CD4-positive, alpha-beta T cell treated with Interferon gamma for 1 hour (primary cell): ENCODE data around the gene HJV.

ENCODE experiments used
- DNase-seq: peaks from one replicate; pipeline ENCODE4 v3.0.0-alpha.2; 2020

The HJV gene

GRCh38 chr1:145992958-145993617, 28.4 kb downstream of the HJV start:
- no peak for DNase-seq

GRCh38 chr1:145992502-145992936, 29.0 kb downstream of the HJV start:
- no peak for DNase-seq

DNA sequence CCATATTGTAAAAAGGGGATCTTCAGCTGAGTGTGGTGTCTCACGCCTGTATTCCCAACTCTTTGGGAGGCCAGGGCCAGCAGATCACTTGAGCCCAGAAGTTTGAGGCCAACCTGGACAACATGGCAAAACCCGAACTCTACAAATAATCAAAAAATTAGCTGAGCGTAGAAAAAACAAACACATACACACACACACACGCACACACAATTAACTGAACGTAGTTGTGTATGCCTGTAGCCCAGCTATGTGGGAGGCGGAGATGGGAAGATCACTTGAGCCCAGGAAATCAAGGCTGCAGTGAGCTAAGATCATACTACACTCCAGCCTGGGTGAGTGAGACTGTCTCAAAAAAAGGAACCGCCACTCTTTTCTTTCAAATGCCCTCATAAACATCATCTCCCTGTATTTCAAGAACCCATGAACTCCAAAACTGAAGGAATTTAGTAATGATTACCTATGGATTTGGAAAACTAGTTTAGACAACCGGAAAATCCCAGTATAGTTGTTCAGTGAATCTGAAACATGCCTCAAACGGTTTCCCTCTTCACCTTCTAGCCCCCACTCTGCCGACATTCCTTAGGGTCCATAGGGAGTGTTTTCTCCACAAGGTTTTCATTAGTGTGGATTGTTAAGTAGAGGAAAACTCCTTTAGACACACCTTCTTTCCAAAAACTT, 29.7 kb downstream of the HJV start:
- DNase-seq, result no peak

GRCh38 chr1:145990249-145990855, 31.2 kb downstream of the HJV start:
- DNase-seq, result no peak

GRCh38 chr1:145988773-145989172, 32.8 kb downstream of the HJV start:
- DNase-seq, result no peak

DNA sequence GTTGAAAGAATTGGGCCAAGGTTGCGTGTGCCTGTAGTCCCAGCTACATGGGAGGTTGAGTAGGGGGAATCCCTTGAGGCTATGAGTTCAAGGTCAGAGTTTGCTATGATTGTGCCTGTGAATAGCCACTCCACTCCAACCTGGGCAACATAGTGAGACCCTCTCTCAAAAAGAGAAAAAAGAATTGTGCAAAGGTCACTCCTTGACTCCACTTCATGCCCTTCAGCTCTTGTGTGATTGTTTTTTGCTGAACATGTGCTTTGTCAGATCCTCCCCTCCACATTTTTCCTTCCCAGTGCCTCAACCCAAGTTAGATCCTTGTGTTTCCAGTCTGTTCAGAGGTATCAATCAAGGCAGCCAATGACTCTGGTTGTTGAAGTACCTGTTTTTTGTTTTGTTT, 33.6 kb downstream of the HJV start:
- no peak for DNase-seq

DNA sequence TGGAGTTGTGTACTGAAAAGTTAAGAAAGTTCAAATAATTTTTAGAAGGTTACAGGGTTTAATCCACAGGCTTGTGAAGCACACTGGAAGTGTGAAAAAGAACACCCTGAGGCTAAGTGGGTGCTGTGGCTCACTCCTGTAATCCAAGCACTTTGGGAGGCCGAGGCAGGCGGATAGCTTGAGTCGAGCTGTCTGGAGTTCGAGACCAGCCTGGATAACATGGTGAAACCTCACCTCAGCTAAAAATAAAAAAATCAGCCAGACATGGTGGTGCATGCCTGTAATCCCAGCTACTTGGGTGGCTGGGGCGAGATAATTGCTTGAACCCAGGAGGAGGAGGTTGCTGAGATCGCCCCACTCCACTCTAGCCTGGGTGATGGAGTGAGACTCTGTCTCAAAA, 35.0 kb downstream of the HJV start:
- DNase-seq, result no peak

- DNase-seq, result no peak
Measured at GRCh38 chr1:145985502-145986439, 35.8 kb downstream of the HJV start.

- DNase-seq, result no peak
Measured at GRCh38 chr1:145985129-145985501, 36.4 kb downstream of the HJV start.

DNA sequence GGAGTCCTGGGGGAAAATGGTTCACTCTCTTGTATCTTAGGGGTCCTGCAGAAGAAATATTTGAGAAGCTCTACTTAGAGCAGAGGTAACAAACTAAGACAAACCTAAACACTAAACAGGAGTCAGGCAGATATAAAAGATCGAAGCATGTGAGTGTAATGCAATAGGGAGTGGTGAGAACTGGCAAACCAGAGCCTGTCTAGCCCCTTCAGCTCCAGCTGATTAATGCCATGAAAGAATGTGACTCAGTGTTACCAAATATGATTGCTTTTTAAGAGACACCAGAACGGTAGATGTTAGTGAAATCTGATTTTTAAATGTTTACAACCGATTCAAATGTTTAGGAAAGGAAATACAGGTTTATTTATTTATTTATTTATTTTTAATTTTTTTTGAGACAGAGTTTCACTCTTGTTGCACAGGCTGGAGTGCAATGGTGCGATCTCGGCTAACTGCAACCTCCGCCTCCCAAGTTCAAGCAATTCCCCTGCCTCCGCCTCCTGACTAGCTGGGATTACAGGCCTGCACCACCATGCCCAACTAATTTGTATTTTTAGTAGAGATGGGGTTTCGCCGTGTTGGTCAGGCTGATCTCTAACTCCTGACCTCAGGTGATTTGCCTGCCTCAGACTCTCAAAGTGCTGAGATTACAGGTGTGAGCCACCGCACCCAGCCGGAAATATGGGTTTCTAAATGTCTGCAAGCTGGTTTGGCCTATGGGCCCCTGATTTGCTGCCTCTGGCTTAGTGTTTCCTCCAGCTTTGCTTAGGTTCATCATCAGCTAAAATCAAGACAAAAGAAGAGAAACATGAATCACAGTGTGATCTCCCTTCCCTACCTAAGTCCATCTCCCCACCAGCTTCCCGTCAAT, 37.3 kb downstream of the HJV start:
- no peak for DNase-seq

DNA sequence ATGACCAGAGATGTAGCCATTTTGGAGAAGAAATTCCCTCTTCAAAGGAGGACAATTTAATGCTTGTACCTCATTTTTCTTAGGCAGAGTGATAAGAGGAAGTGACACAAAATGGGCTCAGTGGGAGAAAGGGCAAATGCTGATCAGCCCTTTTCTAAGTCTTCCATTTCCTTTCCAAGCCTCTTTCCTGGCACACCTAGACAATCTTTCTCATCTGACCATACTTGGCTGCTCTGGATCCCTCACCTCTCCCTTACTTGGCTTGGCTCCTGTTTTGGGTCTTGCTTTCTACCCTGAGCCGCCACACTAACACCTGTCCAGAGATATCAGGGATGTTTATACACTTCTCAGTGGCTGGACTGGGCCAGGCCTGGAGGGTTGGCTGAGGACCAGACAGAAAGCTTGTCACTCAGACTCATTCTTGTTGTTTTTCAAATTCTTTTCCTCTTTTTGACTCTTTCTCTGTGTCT, 38.3 kb downstream of the HJV start:
- DNase-seq, result no peak

- DNase-seq, result no peak
Measured at GRCh38 chr1:145982010-145982723, 39.4 kb downstream of the HJV start.

- no peak for DNase-seq
Measured at GRCh38 chr1:145980457-145980994, 41.0 kb downstream of the HJV start.

DNA sequence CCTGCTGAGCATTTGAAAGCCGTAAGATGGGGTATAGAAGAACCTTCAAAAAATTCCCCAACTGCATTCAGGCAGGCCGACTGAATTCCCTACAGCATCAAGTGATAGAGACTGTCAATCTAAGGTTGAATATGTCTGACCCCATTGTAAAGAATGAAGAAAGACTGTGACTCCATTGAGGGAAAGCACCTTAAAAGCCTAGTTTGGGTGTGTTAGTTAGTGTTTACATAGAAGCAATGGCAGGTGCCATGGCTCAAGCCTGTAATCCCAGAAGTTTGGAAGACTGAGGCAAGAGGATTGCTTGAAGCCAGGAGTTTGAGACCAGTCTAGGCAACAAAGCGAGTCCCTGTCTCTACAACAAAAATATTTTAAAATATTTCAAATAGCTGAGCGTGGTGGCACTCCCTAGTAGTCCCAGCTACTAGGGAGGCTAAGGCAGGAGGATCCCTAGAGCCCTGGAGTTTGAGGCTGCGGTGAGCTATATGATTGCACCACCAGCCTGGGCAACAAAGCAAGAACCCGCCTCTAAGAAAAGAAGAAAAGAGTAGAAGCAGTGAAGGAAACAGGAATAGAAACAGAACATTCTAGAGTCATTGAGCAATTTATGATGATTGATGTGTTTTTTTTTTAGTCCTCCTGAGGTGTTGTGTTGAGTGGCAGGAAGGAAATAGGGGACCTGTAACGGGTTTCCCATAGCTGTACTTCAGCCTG, 41.6 kb downstream of the HJV start:
- DNase-seq, result peak; percentile 42

GRCh38 chr1:145978854-145979745, 42.4 kb downstream of the HJV start:
- DNase-seq, result peak; percentile 92

GRCh38 chr1:145978471-145978853, 43.1 kb downstream of the HJV start:
- DNase-seq, result no peak

DNA sequence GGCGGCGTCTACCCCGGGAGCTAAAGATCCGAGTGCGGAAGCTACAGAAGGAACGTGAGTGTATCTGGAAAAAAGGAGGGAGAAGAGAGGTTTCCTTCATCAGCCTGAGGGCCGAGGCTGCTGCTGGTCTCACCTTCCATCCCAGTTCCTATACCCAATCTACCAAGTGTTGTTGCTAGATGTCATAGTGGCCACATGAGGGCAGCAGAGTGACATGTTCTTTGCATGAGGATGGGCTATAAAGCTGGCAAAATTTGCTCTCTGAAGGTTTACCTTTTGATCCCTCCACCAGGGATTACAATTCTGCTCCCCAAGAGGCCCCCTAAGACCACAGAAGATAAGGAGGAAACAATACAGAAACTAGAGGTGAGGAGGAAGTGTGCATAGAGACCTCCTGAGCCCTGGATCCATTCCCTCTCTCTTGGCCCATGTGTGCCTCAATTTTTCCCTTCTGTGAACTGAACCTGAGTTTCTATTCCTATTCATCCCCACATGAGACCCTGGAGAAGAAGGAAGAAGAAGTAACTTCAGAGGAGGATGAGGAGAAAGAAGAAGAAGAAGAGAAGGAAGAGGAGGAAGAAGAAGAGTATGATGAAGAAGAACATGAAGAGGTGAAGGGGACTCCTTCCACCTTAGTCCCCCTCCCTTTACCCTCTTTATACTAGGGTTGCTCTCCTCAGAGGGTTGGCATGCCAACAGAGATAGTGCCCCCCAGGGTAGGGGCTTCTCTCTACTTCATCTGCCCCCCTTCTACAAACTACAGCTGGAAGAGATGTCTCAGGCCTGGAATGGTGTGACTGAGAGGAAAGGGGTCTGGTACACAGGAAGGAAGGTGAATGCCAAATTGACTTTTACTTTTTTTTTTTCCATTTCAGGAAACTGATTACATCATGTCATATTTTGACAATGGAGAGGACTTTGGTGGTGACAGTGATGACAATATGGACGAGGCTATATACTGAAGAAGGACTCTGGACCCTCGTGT, 43.8 kb downstream of the HJV start:
- peak; percentile 82 for DNase-seq

DNA sequence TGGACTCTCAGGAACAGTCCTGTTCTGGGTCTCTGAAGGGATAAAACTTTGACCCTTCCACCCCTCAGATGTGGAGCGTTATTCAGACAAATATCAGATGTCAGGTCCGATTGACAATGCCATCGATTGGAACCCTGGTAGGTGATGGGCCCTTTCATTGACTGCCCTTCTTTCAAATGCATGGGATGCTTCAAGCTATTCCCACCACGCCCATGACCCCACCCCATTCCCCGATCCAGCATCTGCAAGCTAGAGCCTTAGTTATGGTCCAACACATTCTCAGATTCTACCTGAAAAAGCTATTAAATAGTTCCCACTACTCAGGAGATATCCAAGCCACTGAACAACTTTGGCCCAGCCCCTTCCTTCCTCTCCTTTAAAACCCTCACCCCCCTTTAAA, 44.5 kb downstream of the HJV start:
- no peak for DNase-seq
